GM10847 (cell line): Measurements from ENCODE around the gene C5.

Experiments
- POLR2A ChIP-seq: IDR thresholded peaks from 2 replicates; pipeline ENCODE4 v1.6.1; 2011; ENCODE audit not compliant: insufficient read length; ENCODE audit errors: extremely low read depth

The C5 gene

DNA sequence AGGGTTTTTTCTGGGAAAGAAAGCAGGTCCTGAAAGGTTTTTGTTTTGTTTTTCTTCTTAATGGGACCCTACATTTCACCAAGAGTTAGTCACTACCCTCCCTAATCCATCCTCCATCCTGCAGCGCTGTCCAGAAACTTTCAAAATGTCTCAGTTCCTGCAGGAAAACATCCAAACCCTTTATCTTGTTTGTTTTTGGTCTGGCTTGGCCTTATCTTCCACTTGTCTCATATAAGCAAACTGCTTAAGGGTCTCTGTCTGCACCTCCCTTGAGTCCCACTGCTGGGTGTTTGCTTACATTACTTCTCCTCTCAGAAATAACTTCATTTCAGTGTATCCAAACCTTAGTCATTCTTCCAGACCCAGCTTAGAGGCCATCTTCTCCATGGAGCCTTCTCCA, 112.5 kb downstream of the C5 start:
- TF ChIP-seq POLR2A, result no peak

GRCh38 chr9:120937127-120937526, 112.9 kb downstream of the C5 start:
- no peak for TF ChIP-seq POLR2A

- TF ChIP-seq POLR2A, result no peak
These were observed 113.3 kb downstream of the C5 start for GRCh38 chr9:120936764-120937122.

DNA sequence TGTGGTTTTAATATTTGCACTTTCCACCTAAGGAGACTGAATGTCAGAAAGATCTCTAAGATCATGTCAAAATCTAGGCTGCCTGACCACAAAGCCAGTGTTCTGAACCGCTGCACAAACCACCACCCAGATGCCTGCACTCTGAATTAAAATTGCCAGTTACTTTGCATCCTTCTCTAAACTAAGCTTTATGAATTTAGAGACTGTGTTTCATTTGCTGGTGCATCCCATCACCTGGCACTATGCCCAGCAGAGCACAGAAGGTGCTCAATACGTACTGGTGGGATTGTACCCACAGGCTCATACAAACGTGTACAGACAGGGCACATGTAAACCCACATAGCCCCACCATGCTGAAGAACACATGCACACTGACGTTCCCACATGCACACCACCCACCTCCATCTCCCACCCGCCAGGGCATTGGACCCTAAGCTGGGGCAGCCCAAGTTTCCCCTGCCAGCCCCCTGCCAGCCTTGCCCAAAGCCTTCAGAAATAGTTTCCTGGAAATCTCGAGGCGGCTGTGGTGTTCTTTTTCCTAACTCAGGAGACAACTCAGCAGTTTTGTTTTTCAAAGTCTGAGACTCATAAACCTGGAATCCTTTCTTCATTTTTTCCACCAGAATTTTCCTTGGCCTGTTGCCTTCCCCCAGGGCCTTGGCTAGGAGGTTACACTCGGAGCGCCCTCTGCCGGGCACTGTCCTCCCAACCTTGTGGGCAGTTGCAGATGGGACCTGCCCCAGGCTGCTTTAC, 113.9 kb downstream of the C5 start:
- no peak for TF ChIP-seq POLR2A

GRCh38 chr9:120935383-120935857, 114.7 kb downstream of the C5 start:
- no peak for TF ChIP-seq POLR2A

DNA sequence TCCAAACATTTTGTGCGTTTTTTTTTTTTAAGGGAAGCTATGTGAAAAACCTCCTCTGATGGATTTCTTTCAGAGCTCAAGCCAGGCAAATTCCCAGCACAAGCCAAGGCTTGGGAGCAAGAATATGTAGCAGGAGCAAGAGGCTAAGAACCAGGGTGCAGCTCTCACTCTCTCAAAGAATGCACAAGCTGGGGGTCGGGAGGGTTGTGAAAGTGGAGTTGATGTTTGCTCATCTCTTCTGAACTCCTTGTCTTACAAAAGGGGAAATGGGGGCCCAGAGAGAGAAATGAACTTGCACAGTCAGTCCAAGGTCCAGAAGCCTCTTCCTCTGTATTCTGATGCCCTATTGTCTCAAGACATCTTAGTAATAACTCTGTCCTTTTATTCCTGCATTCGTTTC, 115.8 kb downstream of the C5 start:
- no peak for TF ChIP-seq POLR2A

GRCh38 chr9:120933310-120934055, 116.6 kb downstream of the C5 start:
- no peak for TF ChIP-seq POLR2A

DNA sequence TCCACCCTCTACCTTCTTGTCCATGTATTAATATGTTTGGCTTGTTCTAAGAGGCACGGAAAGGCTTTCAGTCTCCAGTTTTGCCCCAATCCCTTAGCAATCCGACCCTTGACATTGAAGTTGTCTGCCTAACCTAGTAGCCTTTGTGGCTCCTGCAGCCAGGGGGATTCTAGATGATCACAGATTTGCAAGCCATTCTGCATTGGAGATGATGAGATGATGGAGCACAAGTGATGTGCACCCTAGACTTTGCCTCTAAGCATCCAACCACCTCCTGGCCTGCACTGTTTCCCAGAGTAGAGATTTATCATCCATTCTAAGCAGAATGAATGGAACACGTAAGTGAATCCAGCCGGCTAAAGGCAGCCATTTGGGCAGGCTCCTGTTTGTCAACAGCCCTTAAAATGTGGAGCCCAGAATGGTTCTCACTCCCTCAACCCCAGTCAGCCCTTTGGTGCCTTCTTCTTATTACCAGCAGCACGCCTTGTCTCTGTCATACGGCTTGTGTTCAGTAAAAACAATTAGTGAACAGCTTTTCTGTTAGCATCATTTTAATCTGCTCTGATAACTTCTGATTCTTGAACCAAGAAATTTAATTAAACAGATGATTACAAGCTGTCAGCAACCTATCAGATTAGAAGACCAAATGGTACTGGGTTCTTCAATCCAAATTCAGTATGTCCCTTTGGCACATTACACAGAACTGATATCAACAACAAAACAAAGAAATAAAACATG, 117.8 kb downstream of the C5 start:
- TF ChIP-seq POLR2A, result no peak

GRCh38 chr9:120931231-120932085, 118.6 kb downstream of the C5 start:
- TF ChIP-seq POLR2A, result peak; percentile 18

- peak; percentile 14 for TF ChIP-seq POLR2A
These were observed 120.8 kb downstream of the C5 start for GRCh38 chr9:120929229-120929791.

GRCh38 chr9:120928483-120929228, 121.4 kb downstream of the C5 start:
- TF ChIP-seq POLR2A, result peak; percentile 41

DNA sequence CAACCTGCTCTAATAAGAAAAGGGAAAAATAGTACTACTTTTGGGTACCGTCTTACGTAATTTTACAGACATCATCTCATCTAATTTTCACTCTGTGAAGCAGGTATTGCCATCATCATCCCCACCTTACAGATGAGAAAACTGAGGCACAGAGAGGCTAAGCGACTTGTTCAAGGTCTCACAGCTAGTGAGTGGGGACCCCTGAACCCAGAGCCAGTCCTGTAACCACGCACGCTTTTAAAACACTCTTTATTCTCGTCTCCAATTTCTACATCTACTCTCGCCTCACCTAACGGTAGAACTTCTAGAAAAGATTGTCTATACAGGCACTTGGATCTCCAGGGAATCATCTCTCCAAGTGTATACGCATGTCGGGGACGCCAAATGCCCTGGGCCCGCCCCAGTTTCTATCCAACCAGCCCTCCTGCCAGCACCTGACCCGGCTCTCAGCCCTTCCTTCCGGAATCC, 122.0 kb downstream of the C5 start:
- no peak for TF ChIP-seq POLR2A

- no peak for TF ChIP-seq POLR2A
These were observed 122.6 kb downstream of the C5 start for GRCh38 chr9:120927269-120928014.
